ENCODE results near the gene FGF13.

DNA sequence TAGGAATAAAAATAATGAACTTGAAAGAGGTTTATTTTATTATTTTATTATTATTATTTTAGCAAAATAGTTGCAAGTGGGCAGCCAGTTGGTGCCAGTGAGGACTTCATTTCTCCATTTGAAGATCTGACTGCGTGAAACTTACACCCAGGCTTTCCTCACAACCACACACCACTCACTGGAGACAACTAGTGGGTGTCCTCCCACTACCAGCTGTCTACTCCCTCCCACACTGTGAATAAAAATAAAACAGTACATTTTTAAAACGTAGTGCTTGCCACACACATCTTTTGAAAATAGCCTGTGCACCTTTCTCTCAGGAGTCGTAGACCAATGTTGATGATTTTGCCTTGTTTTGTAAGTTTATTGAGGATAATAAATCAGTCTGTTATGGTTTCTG, 7.4 kb downstream of the FGF13 start:
- TF ChIP-seq CTCF (conservative IDR thresholded peaks at IDR 0.05; ENCODE audit: low read depth, low read length) (no peak), EZH2 (IDR thresholded peaks at IDR 0.05; ENCODE audit: borderline replicate concordance, low read depth, low read length, poor library complexity, severe bottlenecking) (no peak)
